Measurements from ENCODE around the gene DHRS7C.

The DHRS7C gene

DNA sequence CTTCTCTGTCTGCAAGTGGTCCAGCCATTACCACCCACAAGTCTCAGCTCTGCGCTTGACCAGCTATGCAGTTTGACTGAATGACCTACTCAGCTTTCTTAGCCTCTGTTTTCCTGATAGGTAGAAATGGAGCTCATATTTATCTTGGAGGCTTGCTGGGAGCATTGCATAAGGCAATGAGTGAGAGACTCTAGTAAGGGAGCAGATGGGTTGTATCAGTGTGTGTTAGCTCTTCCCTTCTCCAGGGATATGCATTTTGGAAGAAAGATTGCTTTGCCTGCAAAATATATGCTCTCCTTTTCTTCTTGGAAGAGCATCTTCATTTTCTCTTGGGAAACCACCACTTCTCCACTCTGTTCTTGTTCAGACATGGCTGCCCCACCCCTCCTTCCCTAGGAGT is 26.1 kb downstream of the DHRS7C start:
- no peak for DNase-seq (ENCODE audit: low read depth)

GRCh38 chr17:9763643-9764042 is 27.7 kb downstream of the DHRS7C start:
- DNase-seq (ENCODE audit: low read depth): no peak

GRCh38 chr17:9760266-9760665 is 31.1 kb downstream of the DHRS7C start:
- DNase-seq (ENCODE audit: low read depth): no peak

- no peak for DNase-seq (ENCODE audit: low read depth)
Observed at GRCh38 chr17:9755083-9755482, 36.3 kb downstream of the DHRS7C start.

DNA sequence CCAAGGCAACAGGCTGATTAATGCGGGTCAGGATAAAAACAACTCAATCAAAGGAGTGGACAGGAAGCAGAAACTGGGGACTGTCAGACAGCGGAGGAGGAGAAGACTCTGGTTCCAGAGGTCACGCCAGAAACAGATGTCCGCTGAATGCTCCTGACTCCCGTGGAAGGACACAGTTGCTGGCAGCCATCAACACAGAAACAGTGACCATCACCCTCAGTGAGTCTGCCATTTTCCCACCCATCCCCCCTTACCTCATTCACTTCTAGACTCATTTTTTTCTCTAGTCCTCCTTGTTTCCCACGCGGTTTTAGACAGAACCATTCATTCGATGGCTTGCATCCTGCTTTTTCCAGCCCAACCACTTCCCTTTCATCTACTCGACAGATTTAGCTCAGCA is 40.9 kb downstream of the DHRS7C start:
- DNase-seq (ENCODE audit: low read depth): no peak

DNA sequence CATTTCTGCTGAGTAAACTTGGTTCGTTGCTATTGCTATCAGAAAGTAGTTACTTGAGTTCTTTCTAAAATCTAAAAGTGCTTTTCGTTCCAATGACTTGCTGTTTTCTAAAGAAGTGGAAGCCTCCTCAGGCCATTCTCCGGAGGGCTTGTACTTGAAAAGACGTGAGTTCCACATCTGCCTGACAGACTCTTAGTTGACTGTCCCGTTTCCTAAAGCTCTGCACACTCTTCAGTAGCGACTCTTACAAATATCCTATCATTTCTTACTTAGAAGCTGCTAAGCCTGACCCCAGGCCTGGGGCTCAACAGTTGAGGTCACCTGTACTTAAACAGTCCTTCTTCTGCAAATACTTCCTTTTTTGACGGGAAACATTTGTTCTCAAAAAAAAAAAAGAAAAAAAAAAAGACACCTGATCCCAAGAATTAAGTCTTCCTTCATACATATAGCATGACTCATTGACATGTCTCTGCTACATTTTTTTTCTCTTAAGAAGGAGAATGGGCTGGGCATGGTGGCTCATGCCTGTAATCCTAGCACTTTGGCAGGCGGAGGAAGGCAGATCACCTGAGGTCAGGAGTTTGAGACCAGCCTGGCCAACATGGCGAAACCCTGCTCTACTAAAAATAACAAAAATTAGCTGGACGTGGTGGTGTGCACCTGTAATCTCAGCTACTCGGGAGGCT is 61.5 kb downstream of the DHRS7C start:
- no peak for DNase-seq (ENCODE audit: low read depth)

DNA sequence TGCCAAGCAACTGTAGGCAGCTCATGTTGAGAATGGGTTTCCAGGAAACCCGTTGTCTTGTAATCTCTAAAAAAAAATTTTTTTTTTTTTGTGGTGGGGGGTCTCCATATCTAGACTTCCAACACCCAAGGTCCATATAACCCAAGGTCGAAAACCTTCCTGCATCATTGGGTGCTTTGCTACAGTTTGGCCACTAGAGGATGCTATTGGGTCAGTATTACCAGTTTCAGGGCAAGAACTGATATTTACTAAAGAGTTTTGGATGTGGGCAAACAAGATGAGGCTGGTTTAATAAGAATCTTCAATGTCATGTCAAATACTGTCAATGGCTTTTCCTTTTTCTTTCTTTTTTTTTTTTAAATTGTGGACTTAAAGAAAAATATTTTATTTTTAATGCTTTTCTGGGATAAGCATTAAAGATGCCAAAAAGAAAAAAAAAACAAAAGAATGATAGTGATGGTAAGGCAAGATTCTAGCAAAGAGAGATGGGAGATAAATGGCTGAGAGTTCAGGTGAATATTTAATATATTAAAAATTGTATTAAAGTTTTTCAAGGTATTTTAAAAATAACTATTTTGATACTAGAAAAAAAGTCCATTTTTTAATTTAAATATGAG is 62.2 kb downstream of the DHRS7C start:
- no peak for DNase-seq (ENCODE audit: low read depth)

DNA sequence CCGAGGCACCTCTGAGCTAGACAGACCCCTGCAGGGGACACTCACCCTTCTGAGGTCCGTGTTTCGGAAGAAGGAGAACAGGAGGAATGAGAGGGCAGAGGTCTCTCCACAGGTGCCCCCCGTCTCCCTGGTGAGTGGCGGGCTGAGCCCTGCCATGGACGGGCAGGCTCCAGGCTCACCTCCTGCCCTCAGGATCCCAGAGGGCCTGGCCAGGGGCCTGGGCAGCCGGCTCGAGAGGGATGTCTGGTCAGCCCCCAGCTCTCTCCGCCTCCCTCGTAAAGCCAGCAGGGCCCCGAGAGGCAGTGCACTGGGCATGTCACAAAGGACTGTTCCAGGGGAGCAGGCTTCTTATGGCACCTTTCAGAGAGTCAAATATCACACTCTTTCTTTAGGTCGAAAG is 62.8 kb downstream of the DHRS7C start:
- no peak for DNase-seq (ENCODE audit: low read depth)

DNA sequence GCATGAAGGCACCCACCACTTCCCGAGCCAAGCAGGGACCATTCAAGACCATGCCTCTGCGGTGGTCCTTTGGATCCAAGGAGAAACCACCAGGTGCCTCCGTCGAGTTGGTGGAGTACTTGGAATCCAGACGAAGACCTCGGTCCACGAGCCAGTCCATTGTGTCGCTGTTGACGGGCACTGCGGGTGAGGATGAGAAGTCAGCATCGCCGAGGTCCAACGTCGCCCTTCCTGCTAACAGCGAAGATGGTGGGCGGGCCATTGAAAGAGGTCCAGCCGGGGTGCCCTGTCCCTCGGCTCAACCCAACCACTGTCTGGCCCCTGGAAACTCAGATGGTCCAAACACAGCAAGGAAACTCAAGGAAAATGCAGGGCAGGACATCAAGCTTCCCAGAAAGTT is 63.4 kb downstream of the DHRS7C start:
- DNase-seq (ENCODE audit: low read depth): no peak

DNA sequence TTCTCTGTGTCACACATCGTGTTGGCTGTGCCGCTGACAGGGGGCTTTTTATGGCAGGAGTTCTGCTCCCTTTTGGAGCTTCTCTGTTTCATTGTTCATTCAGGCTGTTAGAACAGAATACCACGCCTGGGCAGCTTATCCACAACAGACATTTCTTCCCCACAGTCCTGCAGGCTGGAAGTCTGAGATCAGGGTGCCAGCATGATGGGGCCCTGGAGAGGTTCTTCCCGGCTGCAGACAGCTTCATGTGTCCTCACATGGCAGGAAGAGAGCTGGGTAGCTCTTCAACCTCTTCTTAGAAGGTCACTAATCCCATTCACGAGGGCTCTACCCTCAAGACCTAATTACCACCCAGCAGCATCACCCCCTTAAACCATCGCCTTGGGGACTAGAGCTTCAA is 65.1 kb downstream of the DHRS7C start:
- DNase-seq (ENCODE audit: low read depth): no peak

- no peak for DNase-seq (ENCODE audit: low read depth)
Observed at GRCh38 chr17:9725575-9725974, 65.8 kb downstream of the DHRS7C start.
